Esophagus (tissue), 2 donors: ENCODE measurements around the gene CUL9. TPM values are rescaled to one million over a fixed set of nuclear protein-coding genes. Genes with fewer than 3 reads are reported as not detected.

Source experiments
- H3K27ac ChIP-seq, 2 donors: one replicate each; pipeline ENCODE4 v1.5.1; 2013; ENCODE audit warnings: low read depth in 2 of 2, mild to moderate bottlenecking in 2 of 2, inconsistent platforms in 1 of 2, low read length in 1 of 2, moderate library complexity in 1 of 2
- H3K27me3 ChIP-seq, 2 donors: one replicate each; pipeline ENCODE4 v1.6.1; 2013; ENCODE audit warnings: low read length in 2 of 2, control low read depth in 1 of 2, mild to moderate bottlenecking in 1 of 2; ENCODE audit not compliant: insufficient read depth in 2 of 2, control insufficient read depth in 1 of 2
- H3K36me3 ChIP-seq, 2 donors: one replicate each; pipeline ENCODE4 v1.6.1; 2013; ENCODE audit warnings: low read length in 1 of 2; ENCODE audit not compliant: control insufficient read depth in 2 of 2, insufficient read depth in 2 of 2
- H3K4me1 ChIP-seq, 2 donors: one replicate each; pipeline ENCODE4 v1.6.1; 2013; ENCODE audit warnings: low read length in 1 of 2; ENCODE audit not compliant: control insufficient read depth in 2 of 2, insufficient read depth in 2 of 2
- H3K4me3 ChIP-seq, 2 donors: one replicate each; pipeline ENCODE4 v1.5.1; 2013; ENCODE audit warnings: low read length in 2 of 2, mild to moderate bottlenecking in 2 of 2, low read depth in 1 of 2, moderate library complexity in 1 of 2
- H3K9me3 ChIP-seq, 2 donors: one replicate each; pipeline ENCODE4 v1.6.1; 2013; ENCODE audit warnings: mild to moderate bottlenecking in 2 of 2, low read depth in 1 of 2, low read length in 1 of 2, moderate library complexity in 1 of 2; ENCODE audit not compliant: control insufficient read depth in 2 of 2, insufficient read depth in 1 of 2
- WGBS, 2 donors: extraction: QIAGEN DNeasy Blood & Tissue Kit; methylation state at CpG; one replicate each; pipeline ENCODE4 v1.1.7; 2013; 5-methylcytosine and 5-hydroxymethylcytosine counted together
- polyA plus RNA-seq, 2 donors: library from polyadenylated mRNA; stranded (reverse); fragments of 200-250 nt; gene quantifications; one replicate each; pipeline ENCODE4 v1.2.3, GENCODE V29; 2013
- donor health status: healthy with polysubstance abuse.
- donor health status: Bipolar disorder and iron deficiency.

Gene CUL9
- polyA plus RNA-seq, 2 donors: 26.6 to 64.9 TPM

GRCh38 chr6:43231735-43232450, 49.9 kb downstream of the CUL9 start:
- WGBS, 2 donors: 66 to 84% methylated on average over 3 of the region's 3 CpGs
- no peaks in the 10 kb centered on the region for H3K27me3 ChIP-seq
- no peaks in the 10 kb centered on the region for H3K9me3 ChIP-seq
- H3K4me1 ChIP-seq: peaks cover 3 to 5% of the 10 kb centered on the region in 2 donors
- H3K27ac ChIP-seq: no peak overlapping the region
- H3K4me3 ChIP-seq: no peak overlapping the region
- no peaks in the 10 kb centered on the region for H3K36me3 ChIP-seq

GRCh38 chr6:43235841-43236240, 53.8 kb downstream of the CUL9 start:
- no peak overlapping the region for H3K4me3 ChIP-seq
- H3K27me3 ChIP-seq: no peaks in the 10 kb centered on the region
- H3K36me3 ChIP-seq: no peaks in the 10 kb centered on the region
- H3K27ac ChIP-seq: no peak overlapping the region
- 85 to 94% methylated on average over 2 of the region's 2 CpGs for WGBS, 2 donors
- H3K9me3 ChIP-seq: no peaks in the 10 kb centered on the region
- peaks cover 0 to 2% of the 10 kb centered on the region in 2 donors for H3K4me1 ChIP-seq

GRCh38 chr6:43239054-43239453, 57.1 kb downstream of the CUL9 start:
- Histone ChIP-seq H3K36me3 (no peaks in the 10 kb centered on the region), H3K9me3 (peaks cover 0 to 3% of the 10 kb centered on the region in 2 donors), H3K27ac (no peak overlapping the region), H3K27me3 (peaks cover 6 to 8% of the 10 kb centered on the region in 2 donors), H3K4me3 (no peak overlapping the region), H3K4me1 (peaks cover 0 to 6% of the 10 kb centered on the region in 2 donors)
- 74 to 79% methylated on average over 2 of the region's 2 CpGs for WGBS, 2 donors

- Histone ChIP-seq H3K4me1 (peaks cover 0 to 6% of the 10 kb centered on the region in 2 donors), H3K27me3 (peaks cover 6 to 8% of the 10 kb centered on the region in 2 donors), H3K27ac (no peak overlapping the region), H3K36me3 (no peaks in the 10 kb centered on the region), H3K9me3 (peaks cover 0 to 3% of the 10 kb centered on the region in 2 donors), H3K4me3 (no peak overlapping the region)
- WGBS, 2 donors: 67 to 85% methylated on average over 1 of the region's 1 CpG
Observed at GRCh38 chr6:43240950-43241349, 59.0 kb downstream of the CUL9 start.

- Histone ChIP-seq H3K9me3 (peaks cover 0 to 3% of the 10 kb centered on the region in 2 donors), H3K4me3 (no peak overlapping the region), H3K27me3 (peaks cover 6 to 8% of the 10 kb centered on the region in 2 donors), H3K4me1 (peaks cover under 1 to 6% of the 10 kb centered on the region in 2 donors), H3K27ac (no peak overlapping the region), H3K36me3 (no peaks in the 10 kb centered on the region)
- WGBS, 2 donors: 93 to 94% methylated on average over 2 of the region's 2 CpGs
Observed at GRCh38 chr6:43241446-43241845, 59.5 kb downstream of the CUL9 start.

- Histone ChIP-seq H3K4me1 (peaks cover 6 to 8% of the 10 kb centered on the region in 2 donors), H3K27ac (no peak within 1 kb of the TSS), H3K27me3 (peaks cover 6 to 8% of the 10 kb centered on the region in 2 donors), H3K4me3 (peak within 1 kb of the TSS in 1 of 2 donors; percentile 21), H3K9me3 (peaks cover 0 to 3% of the 10 kb centered on the region in 2 donors), H3K36me3 (no peaks in the 10 kb centered on the region)
- 10 to 33% methylated on average over 10 to 47 of the region's 47 CpGs for WGBS, 2 donors
Observed at GRCh38 chr6:43242908-43243663, 61.1 kb downstream of the CUL9 start, which contains the start of gene TTBK1. Gene TTBK1 (plus strand): TSS chr6:43243481. CDS start chr6:43246661, 3,180 bp downstream.

- H3K36me3 ChIP-seq: no peaks in the 10 kb centered on the region
- peaks cover 0 to 3% of the 10 kb centered on the region in 2 donors for H3K9me3 ChIP-seq
- peaks cover 6 to 8% of the 10 kb centered on the region in 2 donors for H3K4me1 ChIP-seq
- 23 to 59% methylated on average over 12 to 37 of the region's 37 CpGs for WGBS, 2 donors
- H3K27ac ChIP-seq: no peak overlapping the region
- H3K27me3 ChIP-seq: peaks cover 6 to 8% of the 10 kb centered on the region in 2 donors
- peak overlapping the region in 1 of 2 donors; percentile 21 for H3K4me3 ChIP-seq
Observed at GRCh38 chr6:43243664-43244321, 61.8 kb downstream of the CUL9 start.

GRCh38 chr6:43246301-43247113, 64.5 kb downstream of the CUL9 start:
- H3K27ac ChIP-seq: no peak overlapping the region
- WGBS, 2 donors: 16 to 30% methylated on average over 27 of the region's 27 CpGs
- peak overlapping the region; percentile 34 to 41 for H3K4me3 ChIP-seq
- H3K9me3 ChIP-seq: peaks cover 0 to 3% of the 10 kb centered on the region in 2 donors
- peaks cover 6 to 8% of the 10 kb centered on the region in 2 donors for H3K27me3 ChIP-seq
- H3K4me1 ChIP-seq: peaks cover 6 to 8% of the 10 kb centered on the region in 2 donors
- H3K36me3 ChIP-seq: no peaks in the 10 kb centered on the region
